GM19099 (cell line): ENCODE data around the gene MYO10.

ENCODE experiments used
- POLR2A ChIP-seq: IDR thresholded peaks from 3 replicates; pipeline ENCODE4 v1.6.1; 2011; ENCODE audit warnings: low read depth; ENCODE audit not compliant: insufficient read length; ENCODE audit errors: extremely low read depth

MYO10 gene

DNA sequence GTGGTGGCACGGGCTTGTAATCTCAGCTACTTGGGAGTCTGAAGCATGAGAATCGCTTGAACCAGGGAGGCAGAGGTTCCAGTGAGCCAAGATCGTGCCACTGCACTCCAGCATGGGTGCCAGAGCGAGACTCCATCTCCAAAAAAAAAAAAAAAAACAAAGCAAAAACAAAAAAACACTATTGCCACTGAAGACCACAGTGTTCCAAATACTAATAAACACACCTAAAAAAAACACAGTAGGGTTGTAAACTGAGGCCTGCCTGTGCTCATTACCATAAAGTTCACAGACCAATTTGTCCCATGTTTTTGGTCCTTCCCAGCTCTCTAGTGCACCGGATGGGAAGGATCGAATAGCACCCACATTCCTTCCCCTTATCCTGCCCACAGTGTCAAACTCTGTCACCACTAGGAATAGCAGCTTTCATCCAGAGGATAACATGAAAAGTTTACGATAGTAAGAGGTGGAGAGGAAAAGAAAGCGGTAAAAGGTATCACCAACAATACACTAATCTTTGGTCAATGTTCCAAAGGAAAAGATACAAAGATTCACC lies 49.2 kb downstream of the MYO10 start:
- no peak for TF ChIP-seq POLR2A

DNA sequence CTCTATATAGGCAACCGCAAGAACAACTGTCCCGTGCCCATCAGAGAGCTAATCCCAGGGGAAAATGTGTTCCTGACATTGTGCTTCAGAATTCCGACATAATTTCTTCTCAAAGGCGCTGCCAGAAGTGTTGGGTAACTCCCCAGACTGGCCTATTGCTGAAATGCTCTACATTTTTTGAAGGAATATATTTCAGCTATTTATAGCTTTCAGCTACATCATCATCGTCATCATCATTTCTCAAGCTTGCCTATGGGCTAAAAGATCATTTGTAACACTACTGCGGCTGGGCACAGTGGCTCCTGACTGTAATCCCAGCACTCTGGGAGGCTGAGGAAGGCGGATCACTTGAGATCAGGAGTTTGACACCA lies 49.7 kb downstream of the MYO10 start:
- TF ChIP-seq POLR2A: no peak

DNA sequence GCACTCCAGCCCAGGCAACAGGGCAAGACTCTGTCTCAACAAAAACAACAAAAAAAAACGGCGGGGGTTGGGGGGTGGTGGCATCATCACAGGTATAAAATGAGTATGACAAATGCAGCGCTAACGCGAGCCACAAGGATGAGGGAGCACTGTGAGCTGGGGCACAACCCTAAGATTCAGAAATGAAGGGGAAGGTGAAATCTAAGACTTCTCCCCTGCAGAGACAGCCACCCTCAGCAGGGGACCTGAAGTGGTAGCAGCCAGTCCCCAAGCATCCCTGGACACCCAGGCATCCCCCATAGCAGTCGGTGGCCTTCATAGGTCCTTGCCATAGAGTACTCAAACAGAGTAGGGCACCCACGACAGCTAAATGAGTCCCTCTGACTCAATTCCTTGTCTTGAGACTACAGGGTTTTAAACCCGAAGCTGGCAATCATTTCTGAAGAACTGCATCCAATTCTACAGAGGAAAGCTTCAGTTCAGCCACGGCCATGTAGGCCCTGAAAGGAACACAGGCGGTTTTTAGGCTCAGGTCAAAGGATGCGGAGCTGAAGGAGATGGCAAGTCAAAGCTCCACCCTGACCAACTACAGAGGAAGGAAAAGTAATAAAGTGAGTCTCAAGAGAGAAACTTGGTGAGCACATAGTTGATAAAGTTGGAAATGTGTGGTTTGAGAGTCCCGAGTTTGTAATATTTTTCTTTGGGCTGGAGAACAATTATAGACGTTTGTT lies 50.3 kb downstream of the MYO10 start:
- TF ChIP-seq POLR2A: no peak

DNA sequence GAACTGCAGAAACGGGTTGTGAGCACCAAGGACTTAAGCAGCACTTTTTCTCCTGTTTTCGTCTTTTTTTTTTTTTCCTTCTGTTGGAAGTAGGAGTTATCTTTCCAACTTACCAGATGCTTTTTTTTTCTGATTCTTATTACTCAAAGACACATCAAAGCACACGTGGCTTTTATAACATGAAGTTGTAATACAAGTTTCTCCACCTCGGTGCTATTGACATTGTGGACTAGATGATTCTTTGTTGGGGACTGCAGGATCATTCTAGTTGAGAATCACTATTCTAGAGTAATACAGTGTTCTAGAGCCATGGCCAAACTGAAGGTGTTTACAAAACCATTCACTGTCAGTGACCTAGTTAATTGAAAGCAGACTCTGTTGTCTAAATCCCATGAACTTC lies 51.5 kb downstream of the MYO10 start:
- TF ChIP-seq POLR2A: no peak

DNA sequence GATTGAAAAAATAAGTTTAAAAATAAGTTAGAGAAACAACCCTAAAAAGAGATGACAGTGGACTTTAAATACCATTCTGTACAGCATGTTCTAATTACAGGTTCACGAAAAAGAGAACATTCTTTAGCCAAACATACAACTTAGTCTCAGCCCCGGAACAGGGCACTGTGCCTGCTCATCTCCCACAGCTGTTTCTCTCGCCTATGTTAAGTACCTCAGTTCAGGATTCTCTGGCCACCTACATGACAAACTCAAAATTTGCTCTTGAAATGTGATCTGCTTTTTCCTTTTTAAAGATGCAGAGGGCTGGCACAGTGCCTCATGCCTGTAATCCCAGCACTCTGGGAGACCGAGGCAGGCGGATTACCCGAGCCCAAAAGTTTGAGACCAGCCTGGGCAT lies 52.3 kb downstream of the MYO10 start:
- no peak for TF ChIP-seq POLR2A

DNA sequence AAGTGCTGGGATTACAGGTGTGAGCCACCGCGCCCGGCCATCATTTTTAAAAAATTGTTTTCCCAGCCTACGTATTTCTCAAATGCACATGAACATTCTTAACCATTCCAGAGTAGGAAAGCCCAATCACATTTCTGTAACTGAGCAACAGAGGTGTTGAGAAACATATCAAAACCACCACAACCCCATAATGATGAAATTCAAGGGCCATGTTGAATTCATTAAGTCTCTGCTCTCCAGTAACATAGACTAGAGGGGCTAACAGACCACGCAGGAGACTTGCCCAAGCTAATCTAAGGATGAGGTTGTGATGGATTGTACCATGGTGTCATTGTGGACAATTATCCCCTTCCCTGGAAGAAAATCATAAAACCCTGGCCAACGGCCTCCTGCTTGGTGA lies 52.9 kb downstream of the MYO10 start:
- no peak for TF ChIP-seq POLR2A

DNA sequence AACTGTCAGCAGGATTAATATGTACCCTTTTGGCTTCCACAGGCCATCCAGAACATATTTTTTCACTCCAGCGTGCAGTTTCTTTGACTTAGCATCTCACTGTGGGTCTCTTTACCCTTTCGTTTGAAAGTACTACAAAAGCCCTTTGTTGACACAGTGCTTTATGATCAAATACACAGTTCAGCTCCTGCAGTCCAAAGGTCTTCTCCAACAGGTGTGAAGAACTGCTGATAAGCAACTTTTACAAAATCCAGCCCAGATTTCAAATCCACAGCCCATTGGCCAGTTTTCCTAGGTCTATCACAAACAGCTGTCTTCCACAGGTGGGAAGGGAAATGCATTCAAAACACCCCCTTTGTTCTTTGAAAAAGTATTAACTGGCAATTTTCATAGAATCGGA lies 54.8 kb downstream of the MYO10 start:
- no peak for TF ChIP-seq POLR2A

DNA sequence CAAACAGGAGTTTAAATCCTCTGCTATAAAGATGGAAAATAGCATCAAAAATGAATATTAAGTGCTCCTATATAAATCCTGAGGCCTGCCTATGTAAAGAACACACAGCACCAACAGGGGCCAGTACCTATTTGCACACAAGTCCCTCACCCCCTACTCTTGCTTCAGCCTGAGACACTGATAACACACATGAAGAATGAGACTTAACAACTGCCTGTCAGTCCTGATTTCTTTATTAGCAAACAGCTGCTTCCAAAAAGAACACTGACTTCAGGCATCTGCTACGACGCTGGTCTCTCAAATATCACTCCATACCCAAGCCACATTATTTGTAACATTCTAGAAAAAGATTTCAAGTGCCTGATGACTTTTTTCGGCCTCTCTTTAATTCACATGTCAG lies 55.5 kb downstream of the MYO10 start:
- TF ChIP-seq POLR2A: no peak

DNA sequence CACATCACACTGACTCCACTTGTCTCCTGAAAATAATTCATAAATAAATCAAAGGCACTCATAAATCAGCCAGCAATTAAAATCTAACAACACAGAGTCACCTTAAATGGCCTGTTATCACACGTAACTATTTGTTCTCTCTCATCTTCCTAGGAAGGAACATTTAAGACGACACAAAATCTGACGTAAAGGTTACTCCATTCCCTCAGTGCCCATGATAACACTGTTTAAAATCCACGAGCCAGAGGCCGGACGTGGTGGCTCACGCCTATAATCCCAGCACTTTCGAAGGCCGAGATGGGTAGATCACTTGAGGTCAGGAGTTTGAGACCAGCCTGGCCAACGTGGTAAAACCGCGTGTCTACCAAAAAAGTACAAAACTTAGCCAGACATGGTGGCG lies 56.4 kb downstream of the MYO10 start:
- no peak for TF ChIP-seq POLR2A

DNA sequence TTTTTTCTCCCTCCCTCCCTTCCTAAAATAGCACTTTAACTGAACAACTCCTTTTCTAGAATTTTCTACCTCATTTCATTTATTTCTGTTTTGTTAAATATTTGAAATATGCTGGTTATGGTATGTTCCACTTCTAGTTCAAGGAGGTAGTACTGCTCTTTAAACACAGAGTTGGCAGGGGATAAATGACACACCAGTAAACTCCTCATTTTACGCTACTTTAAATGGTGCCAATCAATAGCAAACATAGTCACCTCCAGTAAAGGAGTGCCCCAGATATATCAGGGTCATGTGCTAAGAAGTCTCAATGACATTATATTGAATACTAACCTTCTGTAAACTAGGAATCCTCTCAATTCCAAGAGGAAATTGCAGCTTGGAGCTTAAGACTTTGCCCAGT lies 56.9 kb downstream of the MYO10 start:
- TF ChIP-seq POLR2A: no peak

DNA sequence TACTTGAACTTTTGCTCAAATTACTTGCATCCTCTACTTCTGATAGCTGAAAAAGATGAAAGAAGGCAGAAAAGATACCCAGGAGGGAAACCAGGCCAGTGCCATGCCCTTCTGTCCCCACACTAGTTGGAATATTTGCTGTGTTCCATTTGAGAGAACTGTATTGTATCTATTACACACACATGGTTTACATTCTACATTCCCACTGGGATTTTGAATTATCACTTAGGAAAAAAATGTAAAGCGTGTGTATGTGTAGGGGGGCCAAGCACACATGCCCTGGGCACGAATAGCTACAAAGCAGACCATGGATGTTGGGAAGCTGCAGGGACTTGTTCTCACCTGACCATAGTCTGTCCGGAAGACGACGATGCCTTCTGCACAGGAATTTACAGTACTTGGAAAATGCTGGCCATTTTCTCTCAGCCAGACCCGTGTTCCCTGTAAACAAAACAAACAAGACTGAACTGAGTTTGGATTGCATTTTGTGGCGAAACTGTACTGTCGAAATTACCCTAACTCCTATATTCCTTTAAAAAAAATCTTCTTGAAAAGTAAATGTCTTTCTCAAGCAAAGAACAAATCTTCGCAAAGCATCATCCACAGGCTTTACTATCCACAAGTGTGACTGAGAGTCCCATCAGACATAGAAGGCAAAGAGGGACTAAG lies 58.7 kb downstream of the MYO10 start:
- TF ChIP-seq POLR2A: no peak

DNA sequence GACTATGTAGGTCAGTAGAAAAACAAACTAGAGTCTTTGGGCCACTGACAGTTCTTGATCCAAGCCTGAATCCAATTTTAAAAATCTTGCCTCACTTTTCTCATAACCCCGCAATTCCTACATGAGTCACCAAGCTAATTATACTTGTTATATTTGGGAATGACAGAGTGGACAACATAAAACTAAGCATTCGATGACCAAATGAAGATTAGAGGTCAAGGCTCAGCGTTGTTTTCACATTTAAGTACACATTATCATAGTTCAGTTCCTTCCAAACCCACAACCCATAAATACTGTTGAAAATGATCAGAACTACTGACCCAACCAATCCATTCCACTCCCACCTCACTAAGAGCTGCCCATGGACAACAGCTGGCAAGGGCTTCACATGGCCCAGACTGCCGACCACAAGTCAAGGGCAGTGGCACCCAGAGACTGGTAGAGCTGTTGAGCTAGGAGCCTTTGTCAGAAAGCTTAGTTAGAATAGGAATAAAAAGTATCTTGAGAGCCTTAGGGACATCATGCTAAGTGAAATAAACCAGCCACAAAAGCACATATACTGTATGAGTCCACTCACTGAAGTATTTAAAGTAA lies 64.2 kb downstream of the MYO10 start:
- TF ChIP-seq POLR2A: no peak

DNA sequence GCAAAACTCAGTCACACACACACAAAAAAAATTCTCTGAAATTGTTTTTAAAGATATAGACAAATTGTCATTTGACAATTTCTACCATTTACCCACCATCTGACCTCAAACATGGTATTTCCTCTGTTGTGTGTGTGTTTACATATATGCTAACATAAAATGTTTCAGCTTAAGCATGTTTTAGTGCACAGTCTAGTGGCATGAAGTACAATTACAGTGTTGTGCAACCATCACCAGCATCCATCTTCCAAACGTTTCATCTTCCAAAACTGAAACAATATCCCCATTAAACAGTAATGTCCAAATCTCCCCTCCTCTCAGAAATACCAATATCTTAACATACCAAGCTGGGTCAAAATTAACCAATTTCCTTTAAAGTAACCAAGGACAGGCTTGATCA lies 65.2 kb downstream of the MYO10 start:
- no peak for TF ChIP-seq POLR2A

DNA sequence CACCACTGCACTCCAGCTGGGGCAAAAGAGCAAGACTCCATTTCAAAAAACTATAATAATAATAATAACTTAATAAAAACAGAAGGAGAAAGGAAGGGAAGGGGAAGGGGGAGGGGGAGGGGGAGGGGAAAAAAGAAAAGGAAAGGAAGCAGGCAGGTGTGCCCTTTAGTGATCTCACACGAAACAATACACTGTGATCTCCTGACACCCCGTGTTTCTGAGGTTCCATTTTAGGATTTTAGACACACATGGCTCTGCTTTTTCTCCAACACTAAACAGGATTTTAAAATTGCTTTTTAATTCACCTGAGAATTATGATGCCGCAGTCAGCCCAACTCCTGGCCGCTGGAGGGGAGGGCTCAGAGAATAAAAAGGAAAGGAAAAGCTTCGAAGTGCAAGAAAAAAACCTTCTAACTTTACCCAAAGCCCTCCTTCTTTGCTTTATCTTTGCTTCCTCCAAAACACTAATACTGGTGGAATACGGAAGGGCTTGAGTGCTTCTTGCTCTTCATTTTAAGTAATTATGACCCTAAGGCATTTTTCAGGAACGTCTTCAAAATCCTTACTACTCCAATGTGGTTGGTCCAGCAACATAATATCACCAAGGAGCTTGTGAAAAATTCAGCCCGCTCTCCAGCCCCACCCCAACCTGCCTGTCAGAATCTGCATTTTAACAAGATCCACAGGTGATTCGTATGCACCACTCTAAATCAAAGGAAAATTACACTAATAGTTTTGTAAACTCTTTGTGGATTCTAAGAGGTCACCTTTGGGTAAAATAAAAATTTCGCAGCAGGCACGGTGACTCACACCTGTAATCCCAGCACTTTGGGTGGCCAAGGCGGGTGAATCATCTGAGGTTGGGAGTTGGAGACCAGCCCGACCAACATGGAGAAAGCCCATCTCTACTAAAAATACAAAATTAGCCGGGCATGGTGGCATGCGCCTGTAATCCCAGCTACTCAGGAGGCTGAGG lies 66.0 kb downstream of the MYO10 start:
- no peak for TF ChIP-seq POLR2A

DNA sequence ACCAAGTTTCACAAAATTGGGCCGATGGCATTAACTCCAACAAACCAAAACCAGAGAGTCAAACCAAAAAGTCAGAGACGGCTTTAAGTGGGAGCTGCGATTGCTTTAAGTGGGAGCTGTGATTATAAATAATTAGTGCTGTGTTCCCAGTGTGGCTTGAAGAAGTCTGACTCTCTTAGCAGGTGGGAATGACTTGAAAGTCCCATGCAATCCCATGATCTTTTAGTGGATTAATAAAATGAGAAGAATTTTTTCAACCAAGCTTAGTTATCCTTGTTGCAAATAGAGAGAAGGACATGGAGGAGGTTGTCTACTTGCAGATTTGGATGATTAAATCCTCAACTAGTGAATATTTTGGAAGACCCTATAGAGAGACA lies 68.5 kb downstream of the MYO10 start:
- TF ChIP-seq POLR2A: no peak
